ENCODE data around the gene ASIC1. TPM values are rescaled to one million over a fixed set of nuclear protein-coding genes. Genes with fewer than 3 reads are reported as not detected.

Gene ASIC1
- total RNA-seq, 1 donor from 2014 or later, result 18.1 TPM

DNA sequence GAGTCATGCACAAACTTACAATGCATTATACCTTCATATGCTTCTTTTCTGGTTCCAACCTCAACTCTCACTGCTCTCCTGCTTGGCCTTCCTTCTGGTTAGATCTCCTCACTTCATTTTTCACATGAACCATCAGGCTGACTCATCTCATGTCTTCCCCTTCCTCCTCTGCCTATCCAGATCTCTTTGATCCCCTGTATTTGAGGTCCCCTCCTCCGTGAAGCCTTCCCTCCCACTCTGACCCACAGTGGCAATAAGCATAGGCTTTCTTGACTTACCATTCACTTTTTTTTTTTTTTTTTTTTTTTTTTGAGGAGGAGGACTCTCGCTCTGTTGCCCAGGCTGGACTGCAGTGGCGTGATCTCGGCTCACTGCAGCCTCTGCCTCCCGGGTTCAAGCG lies 14.7 kb upstream of the ASIC1 start:
- Mint-ChIP-seq H3K36me3 (no peaks in the 10 kb centered on the region), H3K4me3 (no peak overlapping the region), H3K27me3 (peaks cover 17% of the 10 kb centered on the region), H3K27ac (no peak overlapping the region), H3K9me3 (no peaks in the 10 kb centered on the region), H3K4me1 (ENCODE audit: unreplicated experiment) (peaks cover 20% of the 10 kb centered on the region)
- TF ChIP-seq, protein P1, sequence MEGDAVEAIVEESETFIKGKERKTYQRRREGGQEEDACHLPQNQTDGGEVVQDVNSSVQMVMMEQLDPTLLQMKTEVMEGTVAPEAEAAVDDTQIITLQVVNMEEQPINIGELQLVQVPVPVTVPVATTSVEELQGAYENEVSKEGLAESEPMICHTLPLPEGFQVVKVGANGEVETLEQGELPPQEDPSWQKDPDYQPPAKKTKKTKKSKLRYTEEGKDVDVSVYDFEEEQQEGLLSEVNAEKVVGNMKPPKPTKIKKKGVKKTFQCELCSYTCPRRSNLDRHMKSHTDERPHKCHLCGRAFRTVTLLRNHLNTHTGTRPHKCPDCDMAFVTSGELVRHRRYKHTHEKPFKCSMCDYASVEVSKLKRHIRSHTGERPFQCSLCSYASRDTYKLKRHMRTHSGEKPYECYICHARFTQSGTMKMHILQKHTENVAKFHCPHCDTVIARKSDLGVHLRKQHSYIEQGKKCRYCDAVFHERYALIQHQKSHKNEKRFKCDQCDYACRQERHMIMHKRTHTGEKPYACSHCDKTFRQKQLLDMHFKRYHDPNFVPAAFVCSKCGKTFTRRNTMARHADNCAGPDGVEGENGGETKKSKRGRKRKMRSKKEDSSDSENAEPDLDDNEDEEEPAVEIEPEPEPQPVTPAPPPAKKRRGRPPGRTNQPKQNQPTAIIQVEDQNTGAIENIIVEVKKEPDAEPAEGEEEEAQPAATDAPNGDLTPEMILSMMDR (conservative IDR thresholded peaks at IDR 0.05), result no peak
- DNase-seq (ENCODE audit: extremely low spot score, unreplicated experiment), result no peak

GRCh38 chr12:50043308-50043707 lies 14.1 kb upstream of the ASIC1 start:
- Mint-ChIP-seq H3K4me1 (ENCODE audit: unreplicated experiment) (peaks cover 17% of the 10 kb centered on the region), H3K9me3 (no peaks in the 10 kb centered on the region), H3K27ac (no peak overlapping the region), H3K4me3 (no peak overlapping the region), H3K27me3 (peaks cover 17% of the 10 kb centered on the region), H3K36me3 (no peaks in the 10 kb centered on the region)
- TF ChIP-seq, protein P1 (conservative IDR thresholded peaks at IDR 0.05), result no peak
- DNase-seq (ENCODE audit: extremely low spot score, unreplicated experiment), result no peak

DNA sequence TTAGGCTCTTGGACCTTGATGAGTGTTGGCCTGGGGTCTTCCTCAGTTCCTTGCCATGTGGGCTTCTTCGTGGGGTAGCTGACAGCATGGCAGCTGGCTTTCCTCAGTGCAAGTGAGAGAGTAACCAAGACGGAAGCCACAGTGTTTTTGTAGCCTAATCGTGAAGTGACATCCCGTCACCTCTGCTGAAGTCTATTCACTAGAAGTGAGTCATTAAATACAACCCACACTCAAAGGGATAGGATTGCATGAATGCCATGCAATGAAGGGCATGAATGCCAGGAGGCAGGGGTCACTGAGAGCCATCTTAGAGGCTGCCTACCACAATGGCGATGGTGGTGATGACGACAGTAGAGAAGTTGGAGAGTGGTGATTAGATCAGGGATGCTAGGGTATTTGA lies 13.5 kb upstream of the ASIC1 start:
- Mint-ChIP-seq H3K27me3 (peaks cover 17% of the 10 kb centered on the region), H3K4me1 (ENCODE audit: unreplicated experiment) (peaks cover 14% of the 10 kb centered on the region), H3K9me3 (no peaks in the 10 kb centered on the region), H3K4me3 (no peak overlapping the region), H3K36me3 (no peaks in the 10 kb centered on the region), H3K27ac (no peak overlapping the region)
- DNase-seq (ENCODE audit: extremely low spot score, unreplicated experiment), result no peak
- TF ChIP-seq, protein P1 (conservative IDR thresholded peaks at IDR 0.05), result no peak

GRCh38 chr12:50047693-50048250 lies 9.6 kb upstream of the ASIC1 start:
- H3K4me1 Mint-ChIP-seq (ENCODE audit: unreplicated experiment), result peaks cover 9% of the 10 kb centered on the region
- TF ChIP-seq, protein P1 (conservative IDR thresholded peaks at IDR 0.05), result no peak
- no peaks in the 10 kb centered on the region for H3K9me3 Mint-ChIP-seq
- no peak for DNase-seq (ENCODE audit: extremely low spot score, unreplicated experiment)
- no peak overlapping the region for H3K4me3 Mint-ChIP-seq
- H3K27me3 Mint-ChIP-seq, result peaks cover 40% of the 10 kb centered on the region
- H3K27ac Mint-ChIP-seq, result no peak overlapping the region
- no peaks in the 10 kb centered on the region for H3K36me3 Mint-ChIP-seq

GRCh38 chr12:50049254-50050118 lies 7.9 kb upstream of the ASIC1 start:
- Mint-ChIP-seq H3K4me1 (ENCODE audit: unreplicated experiment) (peaks cover 9% of the 10 kb centered on the region), H3K4me3 (no peak overlapping the region), H3K27me3 (peaks cover 52% of the 10 kb centered on the region), H3K36me3 (no peaks in the 10 kb centered on the region), H3K27ac (no peak overlapping the region), H3K9me3 (no peaks in the 10 kb centered on the region)
- DNase-seq (ENCODE audit: extremely low spot score, unreplicated experiment), result no peak
- TF ChIP-seq, protein P1 (conservative IDR thresholded peaks at IDR 0.05), result no peak

All from type B pancreatic cell (in vitro differentiated cells).